ENCODE measurements around the gene COQ5. TPM values are rescaled to one million over a fixed set of nuclear protein-coding genes. Genes with fewer than 3 reads are reported as not detected.

Gene COQ5
- polyA plus RNA-seq, 3 donors from 2014 or later = 39.7 to 51.8 (median 49.6) TPM

GRCh38 chr12:120508537-120508936, 20.4 kb downstream of the COQ5 start:
- peaks cover 7 to 28% (median 15%) of the 10 kb centered on the region in 3 donors for H3K36me3 Mint-ChIP-seq
- H3K4me3 Mint-ChIP-seq = no peak overlapping the region
- H3K9me3 Mint-ChIP-seq = no peaks in the 10 kb centered on the region
- H3K27ac Mint-ChIP-seq = no peak overlapping the region
- no peak for DNase-seq
- H3K4me1 Mint-ChIP-seq = no peaks in the 10 kb centered on the region
- no peaks in the 10 kb centered on the region for H3K27me3 Mint-ChIP-seq (ENCODE audit: low read depth in 3 of 3)

- Mint-ChIP-seq H3K4me3 (no peak overlapping the region), H3K36me3 (peaks cover 14 to 21% (median 15%) of the 10 kb centered on the region in 3 donors), H3K27me3 (ENCODE audit: low read depth in 3 of 3) (no peaks in the 10 kb centered on the region)
These were observed 24.4 kb downstream of the COQ5 start for GRCh38 chr12:120504587-120504986.

GRCh38 chr12:120500581-120500980, 28.4 kb downstream of the COQ5 start:
- peaks cover 28 to 43% of the 10 kb centered on the region in 2 donors for H3K4me1 Mint-ChIP-seq
- peaks cover 3 to 6% (median 6%) of the 10 kb centered on the region in 3 donors for H3K27me3 Mint-ChIP-seq (ENCODE audit: low read depth in 3 of 3)
- H3K9me3 Mint-ChIP-seq = no peaks in the 10 kb centered on the region
- H3K4me3 Mint-ChIP-seq = no peak overlapping the region
- peaks cover 10 to 18% (median 13%) of the 10 kb centered on the region in 3 donors for H3K36me3 Mint-ChIP-seq
- peak in 1 of 3 donors; percentile 19 for DNase-seq
- peak overlapping the region; percentile 29 to 74 (median 70) for H3K27ac Mint-ChIP-seq

More at GRCh38 chr12:120504587-120504986, 24.4 kb downstream of the COQ5 start:
- no peak for DNase-seq
- peaks cover 7% of the 10 kb centered on the region in 2 donors for H3K4me1 Mint-ChIP-seq
- no peak overlapping the region for H3K27ac Mint-ChIP-seq
- H3K9me3 Mint-ChIP-seq = no peaks in the 10 kb centered on the region

DNA sequence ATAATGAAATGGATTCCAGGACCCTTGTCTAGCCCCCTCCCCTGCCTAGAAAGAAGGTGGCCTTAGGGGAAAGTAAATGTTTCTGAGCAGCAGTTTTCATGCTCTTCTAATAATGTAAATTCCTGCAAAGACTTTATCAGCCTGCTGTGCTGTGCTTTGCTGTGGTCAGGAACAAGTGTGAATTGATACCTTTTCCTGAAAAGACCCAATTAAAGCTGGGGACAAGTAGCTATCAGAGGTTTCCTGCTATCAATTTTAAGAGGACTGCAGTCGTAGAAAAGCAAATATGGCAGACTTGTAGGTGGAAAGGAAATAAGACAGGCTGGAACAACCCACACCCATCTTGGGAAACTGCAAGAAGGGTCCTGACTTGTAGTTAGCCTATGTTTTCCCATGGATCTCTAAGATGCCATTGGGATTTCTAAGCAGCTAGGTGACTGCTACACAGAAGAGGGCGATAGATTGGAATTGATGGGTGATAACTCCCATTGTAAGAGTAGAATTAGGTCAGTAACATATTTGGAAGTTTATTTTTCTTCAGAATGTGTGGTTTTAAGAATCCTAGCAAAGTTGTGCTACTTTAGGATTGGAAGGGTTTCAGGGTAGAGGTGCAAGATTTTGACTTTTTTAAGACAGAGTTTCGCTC, 30.0 kb downstream of the COQ5 start:
- H3K27me3 Mint-ChIP-seq (ENCODE audit: low read depth in 3 of 3) = peaks cover 3 to 8% (median 6%) of the 10 kb centered on the region in 3 donors
- peaks cover 8 to 17% (median 11%) of the 10 kb centered on the region in 3 donors for H3K36me3 Mint-ChIP-seq
- H3K4me1 Mint-ChIP-seq = peaks cover 36 to 53% of the 10 kb centered on the region in 2 donors
- H3K27ac Mint-ChIP-seq = peak overlapping the region; percentile 22 to 89 (median 64)
- no peaks in the 10 kb centered on the region for H3K9me3 Mint-ChIP-seq
- DNase-seq = no peak
- no peak overlapping the region for H3K4me3 Mint-ChIP-seq

GRCh38 chr12:120497524-120498150, 31.3 kb downstream of the COQ5 start:
- H3K27ac Mint-ChIP-seq = peak overlapping the region; percentile 87 to 94 (median 90)
- H3K36me3 Mint-ChIP-seq = peaks cover 0 to 7% (median 4%) of the 10 kb centered on the region in 3 donors
- H3K9me3 Mint-ChIP-seq = no peaks in the 10 kb centered on the region
- no peak for DNase-seq
- peaks cover 3 to 8% (median 6%) of the 10 kb centered on the region in 3 donors for H3K27me3 Mint-ChIP-seq (ENCODE audit: low read depth in 3 of 3)
- peaks cover 36 to 53% of the 10 kb centered on the region in 2 donors for H3K4me1 Mint-ChIP-seq
- peak overlapping the region; percentile 88 to 98 (median 94) for H3K4me3 Mint-ChIP-seq

GRCh38 chr12:120496413-120497340, 32.3 kb downstream of the COQ5 start:
- H3K27ac Mint-ChIP-seq = peak overlapping the region; percentile 87 to 94 (median 90)
- DNase-seq = peak; percentile 64 to 66 (median 65)
- peaks cover 36 to 53% of the 10 kb centered on the region in 2 donors for H3K4me1 Mint-ChIP-seq
- H3K4me3 Mint-ChIP-seq = peak overlapping the region; percentile 88 to 98 (median 94)
- H3K9me3 Mint-ChIP-seq = no peaks in the 10 kb centered on the region
- H3K36me3 Mint-ChIP-seq = peaks cover 0 to 7% (median 4%) of the 10 kb centered on the region in 3 donors
- peaks cover 3 to 8% (median 6%) of the 10 kb centered on the region in 3 donors for H3K27me3 Mint-ChIP-seq (ENCODE audit: low read depth in 3 of 3)

DNA sequence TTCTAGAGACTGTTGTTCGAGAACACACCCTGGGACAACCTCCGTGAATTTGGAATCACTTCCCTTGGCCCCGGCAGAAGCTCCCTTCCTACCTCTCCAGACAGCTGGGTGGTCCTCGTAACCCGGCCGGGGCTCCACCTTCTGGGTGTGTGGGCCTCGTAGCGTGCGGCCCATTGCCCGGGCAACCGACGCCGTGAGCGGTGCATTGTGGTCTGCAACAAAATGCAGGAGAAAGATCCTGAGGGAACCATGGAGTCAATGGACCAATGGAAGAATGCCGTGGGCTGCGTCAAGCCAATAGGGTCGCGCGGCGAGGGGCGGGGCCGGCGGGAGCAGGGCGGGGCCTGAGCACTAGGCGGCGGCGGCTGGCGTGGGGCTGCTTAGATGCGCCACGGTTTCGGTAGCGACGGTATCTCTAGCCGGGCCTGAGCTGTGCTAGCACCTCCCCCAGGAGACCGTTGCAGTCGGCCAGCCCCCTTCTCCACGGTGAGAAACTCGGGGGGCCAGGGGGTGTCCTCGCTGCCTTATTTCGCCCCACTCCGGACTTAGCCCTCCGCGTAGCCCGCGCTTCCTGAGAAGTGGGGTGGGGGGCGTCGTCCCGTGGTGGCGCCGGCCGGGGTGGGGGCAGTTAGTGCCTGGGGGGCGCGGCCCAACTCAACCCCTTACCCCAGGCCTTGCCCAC, 33.1 kb downstream of the COQ5 start, which contains the start of gene DYNLL1:
TSS of gene DYNLL1 (plus strand) at position 383 of the 682 bp plus-strand sequence. CDS start 309 bp downstream, outside the sequence.
- peak within 1 kb of the TSS; percentile 88 to 98 (median 94) for H3K4me3 Mint-ChIP-seq
- DNase-seq = peak; percentile 96 to 97 (median 97)
- peaks cover 3 to 8% (median 6%) of the 10 kb centered on the region in 3 donors for H3K27me3 Mint-ChIP-seq (ENCODE audit: low read depth in 3 of 3)
- H3K36me3 Mint-ChIP-seq = peaks cover 0 to 7% (median 4%) of the 10 kb centered on the region in 3 donors
- H3K9me3 Mint-ChIP-seq = no peaks in the 10 kb centered on the region
- peaks cover 36 to 52% of the 10 kb centered on the region in 2 donors for H3K4me1 Mint-ChIP-seq
- peak within 1 kb of the TSS; percentile 87 to 94 (median 91) for H3K27ac Mint-ChIP-seq

GRCh38 chr12:120495186-120495730, 33.7 kb downstream of the COQ5 start:
- H3K27ac Mint-ChIP-seq = peak overlapping the region; percentile 86 to 94 (median 88)

DNA sequence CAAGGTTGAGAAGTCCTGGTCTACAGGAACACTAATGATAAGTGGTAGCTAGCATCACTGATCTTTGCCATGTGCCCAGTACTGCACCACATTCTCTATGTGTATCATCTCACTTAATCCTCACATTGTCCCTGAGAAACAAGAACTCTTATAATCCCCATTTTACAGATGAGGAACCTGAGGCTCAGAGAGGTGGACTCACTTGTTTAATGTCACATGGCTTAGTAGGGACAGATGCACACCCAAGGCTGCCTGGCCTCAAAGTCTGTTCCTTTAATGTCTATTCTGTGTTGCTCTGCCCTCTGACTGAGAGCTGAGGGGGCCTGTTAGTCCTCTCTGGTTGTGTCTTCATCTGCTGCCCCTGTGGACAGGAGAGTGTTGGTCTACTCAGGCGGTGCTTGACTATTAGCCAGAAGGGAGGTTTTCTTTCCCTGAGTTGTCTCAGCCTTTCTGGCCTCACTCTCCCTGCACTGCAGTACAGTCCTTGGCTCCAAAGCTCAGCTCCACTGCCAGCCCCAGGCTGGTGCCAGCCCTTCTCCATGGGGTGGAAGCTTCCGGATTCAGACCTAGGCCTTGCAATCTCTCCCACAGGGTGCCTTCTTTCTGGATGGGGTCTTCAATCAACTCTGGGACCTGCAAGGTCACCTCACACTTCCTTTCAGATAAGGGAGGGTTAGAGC, 38.0 kb downstream of the COQ5 start:
- H3K36me3 Mint-ChIP-seq = peaks cover 5 to 11% (median 10%) of the 10 kb centered on the region in 3 donors
- DNase-seq = no peak
- H3K9me3 Mint-ChIP-seq = no peaks in the 10 kb centered on the region
- peaks cover 3 to 5% (median 3%) of the 10 kb centered on the region in 3 donors for H3K27me3 Mint-ChIP-seq (ENCODE audit: low read depth in 3 of 3)
- H3K27ac Mint-ChIP-seq = peak overlapping the region in 4 of 6 donors; percentile 27 to 68 (median 48)
- peaks cover 20 to 28% of the 10 kb centered on the region in 2 donors for H3K4me1 Mint-ChIP-seq
- no peak overlapping the region for H3K4me3 Mint-ChIP-seq

More at GRCh38 chr12:120495186-120495730, 33.7 kb downstream of the COQ5 start:
- peaks cover 32 to 50% of the 10 kb centered on the region in 2 donors for H3K4me1 Mint-ChIP-seq
- no peaks in the 10 kb centered on the region for H3K9me3 Mint-ChIP-seq
- H3K27me3 Mint-ChIP-seq (ENCODE audit: low read depth in 3 of 3) = peaks cover 3 to 8% (median 6%) of the 10 kb centered on the region in 3 donors
- peaks cover 0 to 7% (median 0%) of the 10 kb centered on the region in 3 donors for H3K36me3 Mint-ChIP-seq
- no peak for DNase-seq
- peak overlapping the region; percentile 88 to 98 (median 94) for H3K4me3 Mint-ChIP-seq

GRCh38 chr12:120490325-120490724, 38.6 kb downstream of the COQ5 start:
- no peak for DNase-seq
- Mint-ChIP-seq H3K27me3 (ENCODE audit: low read depth in 3 of 3) (peaks cover 0 to 2% (median 0%) of the 10 kb centered on the region in 3 donors), H3K4me3 (no peak overlapping the region), H3K9me3 (no peaks in the 10 kb centered on the region), H3K36me3 (peaks cover 5 to 11% (median 10%) of the 10 kb centered on the region in 3 donors), H3K27ac (peak overlapping the region in 1 of 6 donors; percentile 55), H3K4me1 (peaks cover 16 to 21% of the 10 kb centered on the region in 2 donors)

DNA sequence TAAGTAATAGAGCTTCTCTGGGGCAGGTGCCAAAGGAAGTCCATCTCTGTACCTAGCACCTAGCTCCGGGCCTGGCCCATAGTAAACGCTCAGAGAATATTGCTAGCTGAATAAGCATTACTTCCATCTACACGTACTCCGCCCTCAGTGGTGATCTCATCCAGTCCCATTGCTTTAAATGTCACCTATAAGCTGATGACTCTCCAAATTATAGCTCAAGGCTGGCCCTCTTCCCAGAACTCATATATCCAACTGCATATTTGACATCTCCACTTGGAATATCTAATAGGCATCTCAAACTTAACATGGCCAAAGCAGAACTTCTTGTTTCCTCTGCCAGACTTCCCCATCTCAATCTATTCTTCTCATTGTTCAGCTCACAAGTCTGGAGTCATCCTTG, 39.9 kb downstream of the COQ5 start:
- Mint-ChIP-seq H3K4me3 (no peak overlapping the region), H3K27ac (peak overlapping the region in 2 of 6 donors; percentile 9 to 22), H3K4me1 (peaks cover 11 to 16% of the 10 kb centered on the region in 2 donors), H3K27me3 (ENCODE audit: low read depth in 3 of 3) (no peaks in the 10 kb centered on the region), H3K9me3 (no peaks in the 10 kb centered on the region), H3K36me3 (peaks cover 5 to 12% (median 11%) of the 10 kb centered on the region in 3 donors)
- DNase-seq = no peak

All from immature natural killer cell (primary cell).